EL (cell line): ENCODE measurements around the gene INTS14.
"Not testable (repeated sequence)": the region's sequence is repeated elsewhere in the genome, so short reads cannot be mapped to it uniquely, and the experiment has no call there.

Source experiments
- DNase-seq: peaks from one replicate; pipeline ENCODE4 v3.0.0-alpha.2; 2016

Gene INTS14

DNA sequence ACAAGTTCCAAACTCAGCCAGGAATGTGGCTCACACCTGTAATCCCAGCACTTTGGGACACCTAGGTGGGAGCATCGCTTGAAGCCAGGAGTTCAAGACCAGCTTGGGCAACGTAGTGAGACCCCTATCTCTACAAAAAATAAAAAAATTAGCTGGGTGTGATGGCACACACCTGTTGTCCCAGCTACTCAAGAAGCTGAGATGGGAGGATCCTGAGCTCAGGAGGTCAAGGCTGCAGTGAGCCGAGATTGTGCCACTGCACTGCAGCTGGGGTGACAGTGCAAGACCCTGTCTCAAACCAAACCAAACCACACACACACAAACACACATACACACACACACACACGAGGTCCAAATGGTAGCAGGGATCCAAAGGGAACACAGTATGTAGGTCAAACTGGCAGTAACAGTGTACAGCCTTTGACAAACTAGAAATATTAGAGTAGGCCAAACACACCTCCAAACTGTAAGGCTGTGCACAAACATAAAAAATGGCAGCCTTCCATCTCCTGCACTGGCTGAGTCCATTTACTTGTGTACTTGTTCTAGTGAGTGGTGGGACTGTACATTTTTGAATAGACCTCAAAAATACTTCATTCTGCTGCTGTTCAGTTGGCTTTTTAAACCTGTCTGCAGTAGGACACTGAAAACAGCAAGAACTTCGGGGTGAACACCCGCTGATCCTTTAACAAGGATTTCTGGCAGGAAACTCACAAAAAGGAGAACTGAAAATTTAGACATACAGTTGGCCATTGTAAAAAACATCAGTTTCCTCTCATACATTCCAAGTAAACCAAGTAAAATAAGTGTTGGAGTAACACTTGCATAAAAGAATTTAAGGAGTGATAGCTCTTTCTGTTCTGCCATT lies 33.6 kb downstream of the INTS14 start:
- DNase-seq, result no peak

- DNase-seq, result peak; percentile 84
These were observed 34.3 kb downstream of the INTS14 start for GRCh38 chr15:65576664-65577063.

GRCh38 chr15:65571971-65572370 lies 39.0 kb downstream of the INTS14 start:
- no peak for DNase-seq

DNA sequence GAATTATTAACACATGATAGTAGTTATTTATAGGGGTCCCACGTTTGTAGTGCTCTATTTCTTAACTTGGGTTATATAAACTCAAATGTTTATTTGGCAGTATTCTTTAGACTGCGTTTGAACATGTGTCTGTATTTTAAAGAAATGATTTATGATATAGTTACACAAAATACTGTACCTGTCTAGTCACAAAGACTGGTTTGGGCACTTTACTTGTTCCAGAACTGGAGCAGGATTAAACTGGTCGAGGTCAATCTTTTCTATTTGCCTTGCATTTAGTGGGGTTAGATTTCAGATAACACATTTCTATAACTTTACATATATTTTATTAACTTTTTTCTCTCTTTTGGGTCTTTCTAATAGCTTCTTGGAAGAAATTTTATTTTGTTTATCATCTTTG lies 41.2 kb downstream of the INTS14 start:
- no peak for DNase-seq

DNA sequence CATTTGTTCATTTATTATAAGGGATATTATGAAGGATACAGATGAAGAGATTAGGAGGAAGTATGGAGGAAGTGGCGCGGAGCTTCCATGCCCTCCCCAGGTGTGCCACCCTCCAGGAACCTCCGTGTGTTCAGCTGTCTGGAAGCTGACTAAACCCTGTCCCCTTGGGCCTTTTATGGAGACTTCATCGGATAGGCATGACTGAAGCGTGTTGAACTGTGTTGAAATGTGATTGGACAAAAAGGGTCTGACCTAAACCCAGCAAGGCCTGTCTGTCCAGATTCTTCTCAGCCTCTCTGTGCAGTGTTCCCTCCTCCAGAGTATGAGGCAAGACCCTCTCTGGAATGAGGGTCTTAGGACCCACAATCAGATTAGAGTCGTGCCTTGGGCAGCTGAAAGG lies 49.0 kb downstream of the INTS14 start:
- no peak for DNase-seq

DNA sequence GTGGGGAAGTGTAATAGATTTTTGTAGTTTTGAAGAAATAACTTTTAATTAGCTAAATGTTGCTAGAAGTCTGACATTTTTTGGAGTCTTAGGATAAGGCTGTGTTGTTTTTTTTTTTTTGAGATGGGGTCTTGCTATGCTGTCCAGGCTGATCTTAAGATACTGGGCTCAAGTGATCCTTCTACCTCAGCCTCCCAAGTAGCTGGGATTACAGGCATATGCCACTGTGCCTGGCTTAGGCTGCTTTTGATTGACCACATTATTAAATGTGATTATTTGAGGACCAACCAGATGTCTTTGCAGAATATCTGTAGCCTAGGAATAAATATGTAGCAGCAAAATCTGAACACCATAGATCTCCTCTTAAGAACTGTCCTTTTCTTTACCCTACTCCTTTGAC lies 51.0 kb downstream of the INTS14 start:
- no peak for DNase-seq

DNA sequence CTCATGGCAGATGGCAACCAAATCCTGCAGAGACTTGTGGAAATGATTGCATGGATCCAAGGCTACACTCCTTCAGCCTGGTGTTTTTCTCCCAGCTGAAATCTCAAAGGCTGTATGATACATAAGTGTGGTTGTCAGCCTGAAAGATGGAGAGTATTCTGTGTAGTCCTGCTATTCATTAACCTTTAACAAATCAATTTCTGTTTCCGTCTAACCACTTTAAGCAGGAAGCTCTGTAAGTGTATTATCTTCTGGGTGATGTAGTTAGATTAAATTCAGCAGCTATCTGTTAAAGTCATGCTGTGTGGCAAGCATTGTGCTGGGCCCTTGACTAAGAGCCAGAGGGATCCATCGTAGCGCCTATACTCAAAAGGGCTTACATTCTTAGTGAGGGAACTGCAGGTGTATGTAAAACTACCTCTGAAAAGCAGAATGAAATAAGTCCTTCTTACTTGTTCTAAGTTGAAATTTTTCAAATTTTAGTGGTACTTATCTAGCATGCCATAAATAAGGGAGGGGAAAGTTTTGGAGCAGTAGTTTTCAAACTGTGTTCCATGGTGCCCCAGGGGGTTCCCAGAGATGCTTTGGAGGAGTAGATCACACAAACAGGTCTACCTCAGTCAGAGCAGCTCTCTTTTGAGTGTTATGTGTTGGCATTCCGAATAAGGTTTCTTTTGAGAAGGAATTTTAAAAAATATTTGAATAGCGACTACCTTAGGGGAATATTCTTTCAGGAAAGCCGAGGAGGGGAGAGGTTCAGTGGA lies 51.8 kb downstream of the INTS14 start:
- DNase-seq, result no peak

- DNase-seq, result peak; percentile 65
These were observed 52.6 kb downstream of the INTS14 start for GRCh38 chr15:65558336-65558735.

- no peak for DNase-seq
These were observed 54.3 kb downstream of the INTS14 start for GRCh38 chr15:65556622-65557021.

- no peak for DNase-seq
These were observed 57.2 kb downstream of the INTS14 start for GRCh38 chr15:65553691-65554090.

GRCh38 chr15:65552851-65553250 lies 58.1 kb downstream of the INTS14 start:
- DNase-seq, result not testable (repeated sequence)

DNA sequence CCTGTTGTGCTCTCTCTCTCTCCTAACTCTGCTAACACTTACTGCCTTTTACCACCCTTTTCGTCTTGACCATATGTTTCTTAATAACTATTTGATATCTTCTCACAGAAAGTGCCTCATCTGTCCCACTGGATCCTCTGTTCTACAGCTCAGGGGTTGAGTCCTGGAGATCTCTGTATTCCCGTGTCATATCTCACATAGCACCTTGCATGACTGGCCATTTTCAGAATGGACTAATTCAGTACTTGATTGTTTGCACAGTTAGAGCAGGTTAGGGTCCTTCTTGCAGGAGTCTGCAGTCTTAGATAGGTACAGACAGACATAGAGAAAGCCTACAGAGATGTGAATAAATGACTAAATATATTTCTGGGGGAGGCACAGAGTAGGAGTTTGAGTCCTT lies 59.7 kb downstream of the INTS14 start:
- DNase-seq, result no peak

DNA sequence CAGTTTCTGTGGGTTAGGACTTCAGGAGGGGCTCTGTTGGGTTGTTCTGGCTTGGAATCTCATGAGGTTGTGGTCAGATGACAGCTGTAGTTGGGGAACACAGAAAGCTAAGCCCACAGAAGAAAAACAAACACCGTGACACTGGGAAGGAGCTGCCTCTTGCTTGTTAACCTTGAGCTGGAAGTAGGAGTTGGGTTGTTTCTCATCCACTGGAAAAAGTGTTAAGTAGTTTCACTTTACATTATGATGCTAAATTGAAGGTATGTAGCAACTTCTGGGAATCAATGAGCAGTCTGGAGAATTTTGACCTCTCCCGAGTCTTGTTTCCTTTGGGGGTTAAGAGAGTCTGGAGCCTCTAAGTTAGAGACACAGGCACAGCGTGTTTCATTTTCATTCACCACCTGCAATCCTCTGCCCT lies 60.2 kb downstream of the INTS14 start:
- peak; percentile 33 for DNase-seq

DNA sequence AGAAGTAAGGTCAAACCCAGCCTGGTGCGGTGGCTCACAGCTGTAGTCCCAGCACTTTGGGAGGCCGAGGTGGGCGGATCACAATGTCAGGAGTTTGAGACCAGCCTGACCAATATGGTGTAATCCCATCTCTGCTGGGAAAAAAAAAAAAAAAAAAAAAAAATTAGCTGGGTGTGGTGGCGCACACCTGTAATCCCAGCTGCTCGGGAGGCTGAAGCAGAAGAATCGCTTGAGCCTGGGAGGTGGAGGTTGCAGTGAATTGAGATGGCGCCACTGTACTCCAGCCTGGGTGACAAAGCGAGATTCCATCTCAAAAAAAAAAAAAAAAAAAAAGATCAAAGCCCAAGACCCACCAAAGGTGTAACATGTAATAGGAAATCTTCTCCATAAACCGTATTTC lies 61.6 kb downstream of the INTS14 start:
- not testable (repeated sequence) for DNase-seq

GRCh38 chr15:65547841-65548240 lies 63.1 kb downstream of the INTS14 start:
- DNase-seq, result no peak

DNA sequence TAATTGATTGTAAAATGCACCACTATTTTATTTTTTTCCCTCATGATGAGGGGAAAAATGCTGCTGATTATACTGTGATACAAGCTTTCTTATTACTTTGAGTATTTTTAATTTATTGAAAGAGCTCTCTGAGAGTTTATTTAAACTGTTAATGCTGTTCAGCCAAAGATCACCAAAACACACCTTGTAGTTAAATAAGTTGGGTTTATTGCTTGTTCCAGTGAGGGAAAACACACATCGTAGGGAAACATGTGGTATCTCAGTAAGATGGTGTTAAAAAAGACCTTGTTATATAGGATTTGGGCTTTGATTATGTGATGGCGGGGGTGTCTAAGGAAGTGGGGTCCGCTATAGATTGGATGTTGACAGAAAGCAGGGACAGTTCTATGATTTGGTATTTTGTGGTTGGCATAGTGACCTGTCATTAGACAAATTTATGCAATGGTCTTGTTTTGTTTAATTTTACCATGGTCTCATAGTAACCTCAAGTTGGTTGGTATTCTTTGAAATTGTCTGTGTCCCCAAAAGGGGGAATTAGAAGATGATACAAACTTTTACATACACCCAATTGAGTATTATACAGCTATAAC lies 69.6 kb downstream of the INTS14 start:
- no peak for DNase-seq

DNA sequence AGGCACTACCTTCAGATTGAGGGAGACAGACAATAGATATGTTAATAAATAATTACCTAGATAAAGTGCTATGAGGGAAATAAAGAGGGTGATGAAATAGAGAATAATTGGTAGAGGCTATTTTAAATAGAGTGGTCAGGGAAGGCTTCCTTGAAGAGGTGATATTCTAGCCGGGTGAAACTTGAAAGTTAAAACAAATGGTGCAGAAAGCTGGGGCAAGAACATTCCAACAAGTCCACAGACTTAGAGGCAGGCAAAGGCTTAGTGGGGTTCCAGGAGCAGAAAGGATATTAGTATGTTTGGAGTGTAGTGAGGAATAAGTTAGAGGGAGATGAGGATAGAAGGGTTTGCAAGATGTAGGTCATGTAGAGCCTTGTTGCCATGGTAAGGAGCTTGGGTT lies 70.6 kb downstream of the INTS14 start:
- DNase-seq, result no peak

DNA sequence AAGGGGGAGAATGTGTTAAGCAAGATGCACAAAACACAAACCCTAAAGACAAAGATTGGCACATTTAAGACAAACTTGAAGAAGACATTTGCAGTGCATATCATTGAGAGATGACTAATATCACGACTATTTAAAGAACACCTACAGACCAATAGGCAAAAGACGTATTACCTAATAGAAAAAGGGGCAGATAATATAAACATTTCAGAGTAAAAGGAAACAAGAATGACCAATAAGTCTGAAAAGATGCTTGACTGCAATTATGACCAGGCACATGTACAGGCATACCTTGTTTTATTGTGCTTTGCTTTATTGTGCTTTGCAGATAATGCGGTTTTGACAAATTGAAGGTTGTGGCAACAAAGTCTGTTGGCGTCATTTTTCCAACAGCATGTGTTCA lies 75.7 kb downstream of the INTS14 start:
- no peak for DNase-seq

- no peak for DNase-seq
These were observed 77.7 kb downstream of the INTS14 start for GRCh38 chr15:65533057-65533756.

GRCh38 chr15:65532738-65533051 lies 78.2 kb downstream of the INTS14 start:
- DNase-seq, result peak; percentile 61

DNA sequence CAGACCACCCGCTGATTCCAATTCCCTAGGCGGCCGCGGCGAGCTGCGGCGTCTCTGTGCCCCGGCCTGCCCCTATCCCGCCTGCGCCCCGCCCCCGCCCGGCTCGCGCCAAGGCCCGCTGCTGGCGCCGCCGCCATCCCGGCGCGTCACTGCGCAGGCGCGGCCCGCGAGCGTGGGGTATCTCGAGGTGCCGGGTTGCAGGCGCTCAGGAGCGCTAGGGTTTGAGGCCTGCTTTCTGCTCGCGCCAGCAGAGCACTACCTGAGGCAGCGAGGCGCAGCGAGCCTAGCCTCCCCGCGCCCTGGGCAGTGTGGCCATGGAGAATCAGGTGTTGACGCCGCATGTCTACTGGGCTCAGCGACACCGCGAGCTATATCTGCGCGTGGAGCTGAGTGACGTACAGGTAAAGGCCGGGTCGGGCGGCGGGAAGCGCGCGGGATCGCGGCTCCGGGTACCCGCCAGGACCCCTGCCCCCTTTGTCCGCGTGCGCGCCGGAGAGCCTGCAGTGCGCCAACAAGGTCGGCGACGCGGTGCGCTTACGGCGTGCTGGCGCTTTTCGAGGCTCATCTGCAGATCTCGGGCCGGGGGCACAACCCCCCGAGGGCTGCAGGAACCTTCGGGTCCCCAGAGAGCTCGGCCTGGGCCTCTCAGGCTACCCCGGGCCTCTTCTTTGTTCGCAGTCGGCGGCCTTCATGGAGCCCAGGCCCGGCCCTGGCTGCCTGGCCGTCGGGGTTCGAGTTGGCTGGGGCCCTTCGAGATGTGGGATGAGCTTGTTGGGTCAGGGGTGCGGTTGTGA lies 80.4 kb downstream of the INTS14 start, which contains the start of gene HACD3:
Gene HACD3, plus strand, starts transcription at position 146 of the 794 bp plus-strand sequence. Its CDS starts 169 bp downstream, at position 315.
- peak; percentile 86 for DNase-seq

- no peak for DNase-seq
These were observed 81.1 kb downstream of the INTS14 start for GRCh38 chr15:65529762-65530317.
